CD4-positive, alpha-beta T cell treated with Interleukin-4 for 1 hour (primary cell): ENCODE data around the gene TCERG1L.
"Not testable (repeated sequence)": the region's sequence is repeated elsewhere in the genome, so short reads cannot be mapped to it uniquely, and the experiment has no call there.

Source experiments
- DNase-seq, 2 donors: peaks; one replicate each; pipeline ENCODE4 v3.0.0-alpha.2; 2020 to 2022

TCERG1L gene

GRCh38 chr10:131180086-131180485 is 131.4 kb downstream of the TCERG1L start:
- DNase-seq, result no peak

DNA sequence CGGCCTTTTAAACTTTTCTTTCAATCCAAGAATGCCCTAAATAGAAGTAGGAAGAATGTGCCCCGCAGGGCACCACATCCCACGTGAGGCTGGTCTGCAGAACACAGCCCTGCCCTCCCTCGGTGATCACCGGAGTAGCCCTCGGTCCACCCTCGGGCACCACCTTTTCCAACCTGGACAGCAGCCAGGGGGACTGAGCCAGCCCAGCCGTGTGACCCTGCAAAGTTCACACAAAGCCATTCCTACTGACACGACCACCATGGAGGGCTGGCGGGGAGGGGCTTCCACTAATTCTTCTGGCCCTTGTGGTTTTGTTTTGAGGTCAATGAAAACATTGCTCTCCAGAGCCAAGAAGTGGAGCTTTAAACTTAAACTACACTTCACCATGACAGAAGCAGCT is 132.2 kb downstream of the TCERG1L start:
- DNase-seq, result no peak

- no peak for DNase-seq
These were observed 132.8 kb downstream of the TCERG1L start for GRCh38 chr10:131178521-131179331.

DNA sequence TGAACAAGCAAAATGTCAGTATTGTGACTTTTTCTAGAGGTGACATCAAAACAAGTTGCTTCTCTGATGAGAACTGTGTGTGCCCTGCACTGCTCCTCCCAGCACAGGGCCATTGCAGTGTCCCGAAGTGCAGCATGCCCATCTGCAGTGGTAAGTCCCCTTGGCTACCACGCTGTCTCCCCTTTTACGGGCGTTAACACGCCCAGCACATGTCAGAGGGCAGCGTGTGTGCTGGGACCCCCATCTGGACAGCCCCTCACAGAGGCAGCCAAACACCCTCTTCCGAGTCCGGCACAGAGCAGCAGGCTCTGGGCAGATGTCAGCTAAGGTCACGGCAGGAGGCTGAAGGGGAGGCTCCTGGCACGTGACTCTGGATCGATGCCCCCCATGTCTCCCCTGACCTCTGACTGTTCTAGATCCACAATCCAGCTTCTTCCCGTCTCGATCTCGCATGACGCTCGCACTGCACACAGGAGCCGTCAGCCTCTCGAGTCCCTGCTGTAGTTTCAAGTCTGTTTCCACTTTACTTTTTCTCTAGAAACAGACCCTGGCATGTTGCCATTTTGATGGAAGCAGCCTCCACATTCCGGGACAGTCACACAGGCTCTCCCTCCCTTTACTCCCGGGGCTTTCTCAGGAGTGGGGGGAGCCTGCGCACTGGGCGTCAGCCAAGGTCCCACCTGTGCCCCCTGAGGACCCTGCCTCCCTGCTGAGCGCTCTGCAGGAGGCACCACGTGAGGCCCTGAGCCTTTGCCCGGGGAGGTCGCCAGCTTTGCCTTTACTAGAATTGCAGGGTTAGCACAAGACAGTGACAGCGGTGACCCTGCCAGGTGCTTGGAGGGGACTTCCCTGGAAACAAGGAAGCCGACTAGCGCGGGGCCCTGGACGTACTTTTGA is 133.8 kb downstream of the TCERG1L start:
- no peak for DNase-seq

DNA sequence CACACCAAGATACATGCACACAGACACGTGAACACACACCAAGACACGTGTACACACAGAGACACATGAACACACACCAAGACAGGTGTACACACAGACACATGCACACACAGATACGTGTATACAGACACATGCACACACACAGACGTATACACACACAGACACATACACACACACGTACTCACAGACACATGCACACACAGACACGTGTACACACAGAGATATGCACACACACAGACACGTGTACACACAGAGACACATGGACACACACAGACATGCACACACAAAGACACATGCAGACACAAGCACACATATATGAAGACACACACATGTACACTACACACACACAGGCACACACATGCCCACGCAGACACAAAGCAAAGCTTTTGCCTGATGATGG is 134.6 kb downstream of the TCERG1L start:
- DNase-seq, result no peak

DNA sequence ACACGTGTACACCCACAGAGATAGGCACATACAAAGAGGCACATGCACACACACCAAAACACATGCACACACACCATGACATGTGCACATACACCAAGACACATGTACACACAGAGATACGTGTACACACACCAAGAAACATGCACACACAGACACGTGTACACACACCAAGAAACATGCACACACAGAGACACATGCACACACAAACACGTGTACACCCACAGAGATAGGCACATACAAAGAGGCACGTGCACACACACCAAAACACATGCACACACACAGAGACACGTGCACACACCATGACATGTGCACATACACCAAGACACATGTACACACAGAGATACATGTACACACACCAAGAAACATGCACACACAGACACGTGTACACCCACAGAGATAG is 135.2 kb downstream of the TCERG1L start:
- not testable (repeated sequence) for DNase-seq

DNA sequence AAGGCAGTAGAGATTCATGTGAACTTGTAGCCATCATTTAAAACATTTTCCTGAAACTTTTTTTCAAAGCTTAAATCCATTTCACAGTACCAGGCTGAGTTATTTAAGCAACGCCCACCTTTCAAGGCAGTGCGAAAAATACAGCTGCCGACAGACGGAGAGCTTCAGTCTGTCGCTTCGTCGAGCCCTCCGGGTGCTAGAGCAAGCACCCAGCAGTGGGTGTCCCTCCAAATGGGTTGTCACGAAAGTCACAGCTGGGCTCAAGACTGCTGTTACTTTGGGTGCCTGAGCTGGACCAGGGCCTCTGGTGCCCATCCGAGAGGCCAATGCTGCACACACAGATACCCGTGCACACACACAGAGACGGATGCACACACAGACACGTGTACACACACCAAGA is 135.6 kb downstream of the TCERG1L start:
- no peak for DNase-seq

GRCh38 chr10:131174651-131175540 is 136.6 kb downstream of the TCERG1L start:
- DNase-seq, result no peak

DNA sequence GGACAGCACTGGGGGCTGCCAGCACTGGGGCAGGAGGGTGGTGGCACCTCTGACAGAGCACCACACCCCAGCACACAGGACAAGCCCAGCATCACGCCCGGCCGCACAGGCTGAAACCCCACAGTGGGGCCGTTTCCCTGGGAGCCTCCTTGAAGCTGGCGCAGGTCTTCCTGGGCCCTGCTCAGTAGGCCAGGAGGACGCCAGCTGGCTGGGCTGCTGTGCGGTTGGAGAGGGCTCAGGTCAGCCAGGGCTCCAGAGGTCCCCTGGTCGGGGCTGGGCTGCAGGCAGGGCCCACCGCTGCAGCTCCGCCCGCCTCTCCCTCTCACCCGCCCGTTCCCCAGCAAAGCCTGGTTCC is 137.3 kb downstream of the TCERG1L start:
- DNase-seq, result no peak

DNA sequence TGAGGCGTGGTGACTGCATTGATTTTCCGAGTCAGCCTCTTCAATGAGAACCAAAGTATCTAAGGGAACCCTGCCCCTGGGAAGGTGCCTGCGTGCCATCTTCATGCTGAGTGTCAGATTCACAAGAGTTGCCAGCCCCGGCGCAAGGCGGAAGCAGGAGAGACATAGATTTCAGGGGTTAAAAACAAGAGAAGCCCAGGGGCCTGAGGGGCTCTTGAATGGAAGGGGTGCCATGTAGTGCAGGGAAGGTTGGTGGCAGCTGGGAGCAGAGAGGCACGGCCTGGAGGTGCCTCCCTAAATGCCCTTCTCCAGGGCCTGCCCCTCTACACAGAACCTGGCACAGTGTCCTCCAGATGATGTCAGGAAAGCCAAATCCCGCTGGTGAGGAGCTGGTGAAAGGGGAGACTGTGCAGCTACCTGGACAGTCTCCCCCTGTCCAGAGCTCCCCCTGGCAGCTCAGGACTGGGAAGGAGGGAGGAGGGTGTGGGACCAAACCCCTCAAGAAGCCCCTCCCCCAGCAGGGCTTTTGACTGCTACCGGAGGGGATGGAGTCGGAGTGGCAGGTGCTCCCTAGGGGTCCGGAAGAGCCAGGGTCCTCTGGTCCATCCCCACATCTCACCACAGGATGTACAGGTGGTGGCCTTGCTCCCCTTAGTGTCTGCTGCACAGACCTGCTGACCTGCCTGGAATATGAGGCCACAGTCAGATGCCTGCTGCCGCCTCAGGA is 137.9 kb downstream of the TCERG1L start:
- no peak for DNase-seq

DNA sequence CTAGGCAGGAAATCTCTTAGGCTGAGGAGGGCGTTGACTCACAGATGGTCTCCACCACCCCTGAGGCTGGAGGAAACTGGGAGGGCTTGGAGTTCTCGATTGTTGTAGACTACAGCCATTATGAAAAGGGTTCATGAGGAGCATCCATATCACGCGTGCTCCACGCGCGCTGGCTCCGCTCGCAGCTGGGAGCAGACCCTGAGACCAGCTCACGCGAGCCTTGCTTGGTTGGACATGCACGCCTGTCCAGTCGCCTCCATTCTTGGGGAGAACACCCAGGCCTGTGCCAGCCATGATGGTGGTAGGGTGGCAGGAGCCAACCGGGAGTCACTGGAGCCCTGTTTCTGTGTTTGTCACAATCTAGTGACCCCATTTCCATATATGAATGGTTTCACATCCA is 139.1 kb downstream of the TCERG1L start:
- DNase-seq, result no peak

GRCh38 chr10:131169146-131169545 is 142.4 kb downstream of the TCERG1L start:
- no peak for DNase-seq

DNA sequence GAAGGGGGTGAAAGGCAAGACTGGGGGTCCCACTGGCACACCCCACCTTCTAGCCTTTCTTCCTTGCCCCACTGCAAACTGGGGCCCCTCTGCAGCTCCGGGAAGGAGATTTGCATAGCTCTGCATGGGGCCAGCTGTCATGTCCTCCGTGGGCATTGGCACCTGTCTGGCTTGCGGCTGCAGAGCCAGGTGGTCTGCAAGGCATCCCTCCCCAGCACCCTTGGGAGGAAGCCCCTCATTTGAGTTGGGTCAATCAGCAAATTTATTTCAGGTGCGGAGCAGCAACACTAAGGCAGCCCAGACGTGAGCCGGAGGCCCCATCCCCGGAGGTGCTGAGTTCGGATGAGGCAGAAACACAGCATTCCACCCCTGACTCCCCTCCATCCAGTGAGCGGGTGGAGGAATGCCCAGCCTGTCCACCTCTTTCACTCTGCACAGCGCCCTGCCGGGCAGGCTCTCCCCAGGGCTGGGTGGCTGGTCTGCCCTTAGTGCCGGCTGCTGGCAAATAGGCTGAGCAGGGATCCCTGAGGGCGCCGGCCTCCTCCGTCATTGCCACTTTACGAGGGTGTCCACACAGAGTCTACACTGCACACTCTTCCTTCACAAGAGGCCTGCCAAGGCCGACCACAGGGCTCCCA is 143.2 kb downstream of the TCERG1L start:
- DNase-seq, result no peak

- DNase-seq, result no peak
These were observed 144.3 kb downstream of the TCERG1L start for GRCh38 chr10:131167036-131167860.

DNA sequence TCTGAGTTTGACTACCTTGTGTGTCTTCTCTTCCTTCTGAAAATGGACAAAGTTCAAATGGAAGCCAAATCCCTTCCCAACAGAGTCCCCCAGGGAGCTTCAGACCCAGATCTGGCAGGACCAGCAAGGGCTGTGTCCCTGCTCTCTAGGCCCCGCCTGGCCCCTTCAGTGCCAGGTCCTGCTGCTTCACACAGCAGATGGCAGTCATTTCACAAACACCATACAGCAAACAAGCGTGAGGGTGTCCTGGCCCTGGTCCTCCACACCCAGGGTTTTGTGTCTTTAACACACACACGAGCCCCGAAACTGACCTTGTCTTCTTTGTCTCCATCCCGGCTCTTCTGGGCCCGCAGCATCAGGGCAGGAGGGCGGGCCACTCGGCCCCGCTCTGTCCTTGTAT is 145.0 kb downstream of the TCERG1L start:
- DNase-seq, result no peak

- no peak for DNase-seq
These were observed 146.4 kb downstream of the TCERG1L start for GRCh38 chr10:131165092-131165491.

DNA sequence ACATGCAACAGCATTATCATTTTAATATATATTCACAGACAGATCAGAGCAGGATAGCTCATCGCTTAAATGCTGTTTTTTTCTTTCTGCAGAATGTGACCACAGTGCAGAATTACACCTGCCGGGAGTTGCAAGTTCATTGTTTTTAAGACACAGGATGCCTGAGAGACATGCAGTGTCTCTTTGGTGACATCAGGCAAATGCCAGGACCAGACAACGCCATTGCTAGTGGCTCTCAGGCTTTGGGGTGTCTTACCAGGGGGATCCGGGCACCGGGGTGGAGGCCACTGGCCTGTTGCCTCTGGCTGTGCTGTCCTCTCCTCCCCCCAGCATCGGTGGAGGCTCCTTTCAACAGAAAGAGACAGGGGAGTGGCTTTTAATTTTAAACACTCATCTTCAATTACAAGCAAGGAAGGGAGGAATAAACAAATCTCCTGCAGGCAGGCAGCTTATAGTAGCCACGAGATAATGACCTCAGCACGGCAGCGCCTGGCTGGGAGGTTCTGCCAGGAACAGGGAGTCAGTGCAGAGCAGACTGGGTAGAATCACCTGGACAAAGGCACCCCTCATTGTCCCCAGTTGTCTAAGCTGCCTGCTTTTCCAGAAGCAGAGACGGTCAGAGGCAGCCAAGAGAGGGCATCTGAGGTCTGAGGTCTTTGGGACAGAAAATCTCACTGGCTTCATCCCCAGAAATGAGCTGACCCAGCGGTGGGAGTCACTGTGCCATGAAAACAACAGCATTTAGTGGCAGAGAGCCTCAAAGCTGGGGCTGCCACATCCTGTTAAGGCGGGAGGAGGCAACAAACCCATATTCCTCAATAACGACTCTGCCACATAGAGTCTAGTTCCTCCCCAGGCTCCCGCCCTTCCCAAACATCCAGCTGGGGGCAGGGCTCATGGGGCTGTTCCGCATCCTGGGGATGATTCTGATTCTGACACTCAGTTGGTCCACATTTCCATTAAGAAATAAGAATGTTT is 148.4 kb downstream of the TCERG1L start:
- no peak for DNase-seq

GRCh38 chr10:131162211-131162610 is 149.3 kb downstream of the TCERG1L start:
- no peak for DNase-seq

- DNase-seq, result no peak
These were observed 150.4 kb downstream of the TCERG1L start for GRCh38 chr10:131161087-131161486.
